ENCODE data around the gene COL24A1. TPM values are rescaled to one million over a fixed set of nuclear protein-coding genes. Genes with fewer than 3 reads are reported as not detected.
A peak's percentile ranks its signal among the peaks of the same experiment; 100 is the strongest.

Gene COL24A1
- total RNA-seq = 1 to 10 TPM in 1 of 4 donors, under 1 TPM in 3; 0.13 to 1.3 (median 0.30) TPM
- under 1 TPM; 0.03 to 0.05 (median 0.03) TPM for polyA plus RNA-seq
- long read RNA-seq, donor 1 = 0 reads
- long read RNA-seq, donor 2 = 0 reads

GRCh38 chr1:86156566-86157455, at the start of gene COL24A1:
TSS of gene COL24A1 (minus strand) at chr1:86156772. CDS start at chr1:86156396, 376 bp downstream.
- Histone ChIP-seq H3K36me3 (ENCODE audit: insufficient read depth in 1 of 2, low read depth in 1 of 2) (no peaks in the 10 kb centered on the region), H3K27me3 (ENCODE audit: insufficient read depth in 3 of 3, low read length in 2 of 3) (no peaks in the 10 kb centered on the region), H3K4me1 (no peaks in the 10 kb centered on the region), H3K4me3 (peak within 1 kb of the TSS; percentile 72), H3K9me3 (no peaks in the 10 kb centered on the region), H3K27ac (peak within 1 kb of the TSS; percentile 81)
- DNase-seq = peak; percentile 27 to 68
- intact Hi-C loops (cut with DNase I) = loop anchor here in 1 of 2 donors (10.0 kb wide), 2 partner anchors 88 to 198 kb away; no protein-coding TSS in a partner anchor
- TF ChIP-seq, protein P1, sequence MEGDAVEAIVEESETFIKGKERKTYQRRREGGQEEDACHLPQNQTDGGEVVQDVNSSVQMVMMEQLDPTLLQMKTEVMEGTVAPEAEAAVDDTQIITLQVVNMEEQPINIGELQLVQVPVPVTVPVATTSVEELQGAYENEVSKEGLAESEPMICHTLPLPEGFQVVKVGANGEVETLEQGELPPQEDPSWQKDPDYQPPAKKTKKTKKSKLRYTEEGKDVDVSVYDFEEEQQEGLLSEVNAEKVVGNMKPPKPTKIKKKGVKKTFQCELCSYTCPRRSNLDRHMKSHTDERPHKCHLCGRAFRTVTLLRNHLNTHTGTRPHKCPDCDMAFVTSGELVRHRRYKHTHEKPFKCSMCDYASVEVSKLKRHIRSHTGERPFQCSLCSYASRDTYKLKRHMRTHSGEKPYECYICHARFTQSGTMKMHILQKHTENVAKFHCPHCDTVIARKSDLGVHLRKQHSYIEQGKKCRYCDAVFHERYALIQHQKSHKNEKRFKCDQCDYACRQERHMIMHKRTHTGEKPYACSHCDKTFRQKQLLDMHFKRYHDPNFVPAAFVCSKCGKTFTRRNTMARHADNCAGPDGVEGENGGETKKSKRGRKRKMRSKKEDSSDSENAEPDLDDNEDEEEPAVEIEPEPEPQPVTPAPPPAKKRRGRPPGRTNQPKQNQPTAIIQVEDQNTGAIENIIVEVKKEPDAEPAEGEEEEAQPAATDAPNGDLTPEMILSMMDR (IDR thresholded peaks at IDR 0.05) = no peak
- WGBS, 3 donors = 9% methylated on average over 50 to 52 of the region's 52 CpGs
- ATAC-seq = peak; percentile 76 to 89 (median 85)

DNA sequence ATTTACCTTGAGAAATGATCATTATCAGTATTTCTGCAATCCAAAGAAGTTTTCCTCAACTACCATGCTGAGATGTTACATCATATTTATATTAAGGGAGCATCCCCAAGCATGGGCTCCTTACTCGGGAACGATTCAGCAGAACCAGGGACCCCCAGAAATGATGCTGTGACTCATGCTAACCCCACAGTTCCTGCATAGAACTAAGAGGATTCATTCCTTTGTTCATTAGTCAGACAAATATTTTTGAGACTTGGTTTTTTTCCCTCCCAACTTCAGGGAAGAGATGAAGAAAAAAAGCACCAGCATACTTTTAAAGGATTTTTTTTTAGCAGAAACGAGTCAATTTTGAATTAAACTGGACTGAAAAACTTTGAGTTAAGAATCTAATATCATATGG, 49.2 kb upstream of the COL24A1 start:
- DNase-seq (no peak), ATAC-seq (no peak)
- H3K9me3 ChIP-seq = no peaks in the 10 kb centered on the region
- no peaks in the 10 kb centered on the region for H3K27me3 ChIP-seq (ENCODE audit: insufficient read depth in 3 of 3, low read length in 2 of 3)
- TF ChIP-seq, protein P1 (IDR thresholded peaks at IDR 0.05) = no peak
- intact Hi-C loops (cut with DNase I) = no loop called here
- H3K4me1 ChIP-seq = no peaks in the 10 kb centered on the region
- 79 to 81% (median 80%) methylated on average over 3 of the region's 3 CpGs for WGBS, 3 donors
- no peak overlapping the region for H3K4me3 ChIP-seq
- H3K27ac ChIP-seq = no peak overlapping the region
- no peaks in the 10 kb centered on the region for H3K36me3 ChIP-seq (ENCODE audit: insufficient read depth in 1 of 2, low read depth in 1 of 2)

DNA sequence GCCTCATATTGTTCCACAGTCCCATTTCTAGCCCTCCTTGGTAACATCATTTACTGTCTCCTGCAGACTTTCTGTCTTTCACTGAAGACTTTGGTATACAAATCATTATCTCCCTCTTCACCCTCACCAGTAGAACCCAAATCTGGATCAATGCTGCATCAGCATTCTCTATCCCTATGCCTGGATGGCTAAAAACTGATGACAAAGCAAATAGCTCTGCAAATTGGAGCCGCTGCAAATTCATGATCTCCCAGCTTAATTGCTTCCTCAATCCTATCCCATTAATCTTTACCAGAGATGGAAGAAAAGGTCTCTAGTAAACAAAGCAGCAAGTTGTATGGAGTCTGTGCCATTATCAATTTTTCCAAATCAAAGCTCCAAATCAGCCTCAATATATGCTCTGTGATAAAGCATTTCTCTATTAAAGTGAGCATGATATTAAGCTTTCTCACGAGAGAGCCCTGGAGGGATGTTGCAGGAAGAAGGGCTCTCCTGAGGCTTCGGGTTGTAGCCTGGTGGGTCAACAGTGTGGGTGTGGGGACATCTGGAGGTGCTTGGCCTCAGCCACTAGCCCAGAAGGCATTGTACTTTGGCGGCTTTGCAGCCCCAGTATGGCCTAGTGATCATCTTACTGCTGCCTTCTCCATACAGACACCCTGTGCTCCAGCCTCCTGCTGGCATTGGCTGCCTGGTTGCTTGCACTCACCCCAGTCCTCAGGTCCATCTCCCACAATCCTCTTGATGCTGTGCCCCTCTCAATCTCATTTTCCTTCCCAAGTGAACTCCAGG, 46.2 kb upstream of the COL24A1 start:
- H3K4me1 ChIP-seq = no peaks in the 10 kb centered on the region
- DNase-seq (peak in 1 of 2 donors; percentile 4), ATAC-seq (no peak)
- TF ChIP-seq, protein P1 (IDR thresholded peaks at IDR 0.05) = no peak
- H3K27me3 ChIP-seq (ENCODE audit: insufficient read depth in 3 of 3, low read length in 2 of 3) = no peaks in the 10 kb centered on the region
- 78 to 82% (median 78%) methylated on average over 4 of the region's 4 CpGs for WGBS, 3 donors
- intact Hi-C loops (cut with DNase I) = no loop called here
- no peak overlapping the region for H3K4me3 ChIP-seq
- H3K36me3 ChIP-seq (ENCODE audit: insufficient read depth in 1 of 2, low read depth in 1 of 2) = no peaks in the 10 kb centered on the region
- no peak overlapping the region for H3K27ac ChIP-seq
- H3K9me3 ChIP-seq = no peaks in the 10 kb centered on the region

DNA sequence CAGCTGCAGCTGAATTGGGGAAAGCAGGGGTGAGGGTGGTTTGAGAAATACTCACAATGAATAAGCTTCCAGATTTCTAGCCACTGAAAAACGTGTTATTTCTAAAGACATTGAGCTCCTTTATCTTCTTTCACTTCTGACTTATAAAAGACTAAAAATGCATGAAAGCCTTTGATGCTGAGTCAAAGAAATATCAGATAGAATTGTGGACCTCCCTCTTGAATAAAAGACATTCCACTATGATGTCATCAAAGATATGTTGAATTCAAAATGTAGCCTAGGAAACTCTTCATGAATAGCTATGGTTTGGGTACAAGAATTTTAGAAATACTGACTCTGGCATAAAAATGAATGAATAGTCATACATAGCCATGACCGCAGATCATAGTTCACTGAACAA, 44.7 kb upstream of the COL24A1 start:
- Histone ChIP-seq H3K4me3 (no peak overlapping the region), H3K27me3 (ENCODE audit: insufficient read depth in 3 of 3, low read length in 2 of 3) (no peaks in the 10 kb centered on the region), H3K4me1 (no peaks in the 10 kb centered on the region), H3K9me3 (no peaks in the 10 kb centered on the region), H3K36me3 (ENCODE audit: insufficient read depth in 1 of 2, low read depth in 1 of 2) (no peaks in the 10 kb centered on the region), H3K27ac (no peak overlapping the region)
- no peak for ATAC-seq
- TF ChIP-seq, protein P1 (IDR thresholded peaks at IDR 0.05) = no peak
- DNase-seq = no peak
- intact Hi-C loops (cut with DNase I) = no loop called here
- WGBS, 3 donors = 55 to 64% (median 57%) methylated on average over 2 of the region's 2 CpGs

Measured in psoas muscle (tissue), 8 donors.